HUDEP-2 (cell line): Measurements from ENCODE around the gene AGER.
A peak's percentile ranks its signal among the peaks of the same experiment; 100 is the strongest.
"Not testable (repeated sequence)": the region's sequence is repeated elsewhere in the genome, so short reads cannot be mapped to it uniquely, and the experiment has no call there.

Experiments used
- DNase-seq, 76 experiments: peaks; one replicate each; lab custom pipeline; 2025; ENCODE audit not compliant: unreplicated experiment in 76 of 76; lab: John Stamatoyannopoulos, UW

The AGER gene

GRCh38 chr6:32151863-32152768 lies 31.9 kb downstream of the AGER start, which contains the start of gene PRRT1:
Gene PRRT1, minus strand, starts transcription at chr6:32151939. Its CDS starts 112 bp downstream, at chr6:32151827.
- no peak for DNase-seq

- DNase-seq = no peak
These were observed 32.7 kb downstream of the AGER start for GRCh38 chr6:32151181-32151862.

- no peak for DNase-seq
These were observed 33.9 kb downstream of the AGER start for GRCh38 chr6:32149932-32150870.

DNA sequence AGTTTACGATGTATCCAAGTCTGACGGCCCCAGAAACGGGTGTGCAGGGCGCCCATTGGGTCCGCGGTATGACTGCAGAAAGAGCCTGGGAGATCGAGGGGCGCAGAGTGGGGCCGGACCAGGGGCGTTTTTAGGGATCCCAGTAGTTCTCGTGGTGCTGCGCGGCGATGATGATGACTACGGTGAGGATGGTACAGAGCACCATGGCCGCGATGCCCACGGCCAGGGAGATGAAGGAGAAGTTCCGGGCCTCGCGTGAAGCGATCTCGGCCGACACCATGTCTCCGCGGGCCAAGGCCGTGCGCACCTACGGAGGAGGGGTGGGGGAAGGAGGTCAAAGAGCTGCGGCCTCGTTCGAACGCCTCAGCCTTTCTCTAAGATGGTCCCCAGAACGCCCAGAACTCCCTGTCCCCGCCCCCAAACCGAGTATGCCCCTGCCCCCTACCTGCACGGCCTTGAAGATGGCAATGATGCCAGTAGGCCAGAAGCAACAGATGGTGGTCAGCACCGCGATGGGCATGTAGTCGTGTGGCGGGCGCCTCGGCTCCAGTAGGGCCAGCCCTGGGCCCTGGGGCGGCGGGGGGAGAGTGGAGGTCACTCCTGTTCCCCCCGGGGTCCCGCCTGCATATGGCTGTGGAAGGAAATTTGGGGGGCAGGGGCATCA lies 34.8 kb downstream of the AGER start:
- no peak for DNase-seq

DNA sequence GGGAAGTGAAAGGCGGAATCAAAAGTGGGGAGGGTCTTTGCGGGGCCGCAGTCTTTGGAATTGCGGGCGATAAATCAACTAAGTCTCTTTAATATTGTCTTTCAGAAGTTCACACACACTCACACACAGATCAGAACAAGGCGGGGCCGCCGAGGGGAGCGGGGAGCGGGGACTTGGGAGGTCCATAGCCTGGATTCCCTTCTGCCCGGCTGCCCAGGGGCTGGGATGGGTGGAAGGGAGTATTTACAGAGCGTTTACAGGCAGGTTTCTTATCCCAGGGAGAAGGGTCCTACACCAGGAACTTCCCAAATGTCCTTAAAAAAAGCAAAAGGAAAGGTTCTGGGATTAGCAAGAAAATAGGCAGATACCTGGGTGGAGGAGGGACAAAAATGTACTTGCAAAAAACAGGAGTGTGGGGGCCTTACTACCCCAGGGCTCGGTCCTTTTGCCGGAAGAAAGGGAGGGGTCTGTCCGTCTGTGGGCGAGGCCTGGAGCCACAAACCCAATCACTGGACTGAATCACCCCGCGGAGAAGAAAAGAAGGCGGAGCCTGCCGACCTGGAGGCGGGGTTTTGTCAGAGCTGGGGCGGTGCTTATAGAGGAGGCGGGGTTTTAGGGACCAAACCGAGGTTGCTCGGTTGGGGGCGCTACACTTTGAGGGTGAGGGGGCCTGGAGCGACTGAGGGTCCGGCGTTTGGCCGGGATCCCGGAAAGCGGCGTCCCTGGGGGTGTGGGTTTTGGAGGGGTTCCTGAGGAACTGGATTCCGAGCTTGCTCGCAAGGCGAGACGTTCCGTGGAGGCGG lies 35.6 kb downstream of the AGER start:
- DNase-seq = peak in 35 of 76 experiments; percentile 12 to 72 (median 42)

DNA sequence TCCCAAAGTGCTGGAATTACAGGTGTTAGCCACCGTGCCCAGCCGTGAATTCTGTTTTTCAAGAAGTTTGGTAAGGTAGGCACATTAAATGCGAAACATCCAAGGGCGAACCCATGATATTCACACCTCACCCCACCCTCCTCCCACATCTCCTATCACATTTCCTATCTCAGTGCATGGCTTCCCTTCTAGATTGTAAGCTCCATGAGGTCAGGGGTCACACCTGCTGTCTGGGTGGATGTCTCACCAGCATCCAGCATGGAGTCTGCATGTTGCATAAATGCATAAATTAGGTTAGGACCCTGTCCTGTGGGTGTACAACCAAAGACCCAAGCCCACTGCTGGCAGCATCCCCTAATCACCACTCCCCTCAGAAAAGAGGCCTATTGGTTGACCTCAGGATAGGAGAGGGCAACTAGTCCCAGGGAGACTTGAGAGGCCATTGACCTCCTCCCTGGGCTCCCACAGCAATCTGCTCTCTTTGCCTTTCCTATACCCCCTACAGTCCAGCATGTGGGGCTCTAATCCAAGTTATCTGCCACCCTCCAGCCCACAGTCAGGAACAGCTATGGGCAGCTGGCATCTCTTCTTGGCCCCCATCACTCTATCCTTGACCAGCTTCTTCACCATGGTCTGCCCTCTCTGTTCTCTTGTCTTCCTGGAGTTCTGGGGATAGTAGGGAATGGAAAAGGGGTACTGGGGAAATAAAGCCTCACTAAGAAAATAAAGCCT lies 36.5 kb downstream of the AGER start:
- peak in 11 of 76 experiments; percentile 19 to 44 (median 29) for DNase-seq

- DNase-seq = no peak
These were observed 37.4 kb downstream of the AGER start for GRCh38 chr6:32146687-32147086.

- no peak for DNase-seq
These were observed 37.8 kb downstream of the AGER start for GRCh38 chr6:32146287-32146686.

GRCh38 chr6:32144238-32144637 lies 39.8 kb downstream of the AGER start:
- DNase-seq = not testable (repeated sequence)

- peak in 38 of 76 experiments; percentile 16 to 72 (median 38) for DNase-seq
These were observed 43.5 kb downstream of the AGER start for GRCh38 chr6:32140420-32141046.

GRCh38 chr6:32139590-32139989 lies 44.5 kb downstream of the AGER start:
- no peak for DNase-seq

DNA sequence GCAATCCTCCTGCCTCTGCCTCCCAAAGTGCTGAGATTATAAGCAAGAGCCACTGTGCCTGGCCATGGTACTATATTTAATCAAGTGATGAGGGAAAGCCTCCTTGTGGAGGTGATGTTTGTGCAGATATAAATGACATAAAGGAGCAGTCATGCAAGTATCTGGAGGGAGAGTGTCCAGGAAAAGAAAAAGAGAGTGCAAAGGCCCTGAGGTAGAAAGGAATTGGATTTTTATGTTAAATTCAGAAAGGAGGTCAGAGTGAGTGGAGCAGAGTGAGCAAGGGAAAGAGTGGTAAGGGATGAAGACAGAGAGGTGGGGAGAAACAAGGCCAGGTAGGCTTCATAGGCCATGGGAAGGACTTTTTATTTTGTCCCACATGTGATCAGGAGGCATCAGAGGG lies 46.6 kb downstream of the AGER start:
- DNase-seq = no peak

DNA sequence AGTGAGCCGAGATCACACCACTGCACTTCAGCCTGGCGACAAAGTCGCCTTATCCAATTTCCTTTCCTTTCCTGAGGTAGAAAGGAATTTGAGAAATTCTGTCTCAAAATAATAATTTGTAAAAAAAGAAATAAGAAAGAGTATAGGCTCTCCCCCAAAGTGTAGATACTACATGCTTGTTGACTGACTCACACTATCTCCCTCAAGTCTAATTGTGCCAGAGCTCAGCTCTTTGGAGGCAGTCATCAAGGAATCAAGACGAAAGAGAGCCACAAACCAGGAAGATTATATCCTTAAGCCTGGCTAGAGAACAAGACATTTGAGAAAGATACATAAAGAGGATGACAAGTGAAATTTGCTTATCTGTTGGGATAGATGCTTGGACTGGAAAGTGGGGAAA lies 50.3 kb downstream of the AGER start:
- DNase-seq = no peak

- peak in 3 of 76 experiments; percentile 27 to 55 (median 49) for DNase-seq
These were observed 51.9 kb downstream of the AGER start for GRCh38 chr6:32132110-32132509.

GRCh38 chr6:32131439-32131948 lies 52.6 kb downstream of the AGER start:
- peak in 72 of 76 experiments; percentile 33 to 93 (median 74) for DNase-seq
